Stimulated activated CD4-positive, alpha-beta T cell treated with anti-CD3 and anti-CD28 coated beads, Interleukin-4, amount 100 ng/mL, for 4 hours (primary cell): Measurements from ENCODE around the gene SCYL1.

ENCODE experiments used
- DNase-seq, 2 experiments: peaks; one replicate each; pipeline ENCODE4 v3.0.0-alpha.2; 2020

SCYL1 gene

DNA sequence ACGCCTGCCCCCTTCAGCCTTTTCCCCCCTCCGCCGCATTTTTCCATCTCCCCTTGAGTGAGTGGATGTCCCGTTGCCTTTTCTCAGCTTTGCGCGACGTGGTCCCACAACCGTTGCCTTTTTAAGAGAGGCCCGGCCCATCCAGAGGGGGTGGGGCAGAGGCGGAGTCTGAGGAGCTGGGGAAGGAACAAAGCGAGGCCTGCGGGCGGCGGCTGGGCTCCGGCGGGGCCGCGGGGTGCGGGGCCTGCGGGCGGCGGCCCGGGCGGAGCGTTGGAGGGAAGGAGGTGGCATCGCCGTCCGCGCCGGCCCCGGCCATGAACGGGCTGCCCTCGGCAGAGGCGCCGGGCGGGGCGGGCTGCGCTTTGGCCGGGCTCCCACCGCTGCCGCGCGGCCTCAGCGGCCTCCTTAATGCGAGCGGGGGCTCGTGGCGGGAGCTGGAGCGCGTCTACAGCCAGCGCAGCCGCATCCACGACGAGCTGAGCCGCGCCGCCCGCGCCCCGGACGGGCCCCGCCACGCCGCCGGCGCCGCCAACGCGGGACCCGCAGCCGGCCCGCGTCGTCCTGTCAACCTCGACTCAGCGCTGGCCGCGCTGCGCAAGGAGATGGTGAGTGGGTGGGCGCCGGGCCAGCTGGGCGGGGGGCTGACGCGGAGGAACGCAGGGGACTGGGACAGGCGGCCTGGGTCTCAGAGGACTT is 47.6 kb downstream of the SCYL1 start, which contains the start of gene FAM89B:
FAM89B (plus strand) TSS at position 183 of the 696 bp plus-strand sequence; CDS start at position 315, 132 bp downstream.
- DNase-seq = peak; percentile 84 to 85

DNA sequence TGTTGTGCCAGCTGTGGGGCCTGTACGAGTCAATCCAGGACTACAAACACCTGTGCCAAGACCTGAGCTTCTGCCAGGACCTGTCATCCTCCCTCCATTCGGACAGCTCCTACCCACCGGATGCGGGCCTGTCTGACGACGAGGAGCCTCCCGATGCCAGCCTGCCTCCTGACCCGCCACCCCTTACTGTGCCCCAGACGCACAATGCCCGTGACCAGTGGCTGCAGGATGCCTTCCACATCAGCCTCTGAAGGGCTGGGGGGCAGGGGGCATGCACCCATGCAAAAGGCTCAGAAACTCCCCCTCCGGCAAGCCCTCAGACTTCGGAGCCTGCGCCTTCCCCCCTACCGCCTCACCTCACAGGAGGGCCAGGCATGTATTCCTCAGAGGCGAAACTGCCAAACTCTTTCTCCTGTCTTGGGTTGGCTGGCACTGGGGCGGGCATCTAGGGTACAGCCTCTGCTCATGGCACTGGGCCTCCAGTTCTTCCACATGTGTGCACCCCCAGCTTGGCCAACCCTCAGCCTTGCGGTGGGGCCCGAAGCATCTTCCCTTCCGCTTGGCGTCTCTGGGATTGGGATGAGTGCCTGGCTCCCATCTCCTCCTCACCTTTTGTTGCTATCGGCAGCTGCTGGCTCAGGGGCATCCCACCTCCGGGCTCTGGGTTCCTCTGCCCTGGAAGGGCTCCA is 48.7 kb downstream of the SCYL1 start:
- no peak for DNase-seq

DNA sequence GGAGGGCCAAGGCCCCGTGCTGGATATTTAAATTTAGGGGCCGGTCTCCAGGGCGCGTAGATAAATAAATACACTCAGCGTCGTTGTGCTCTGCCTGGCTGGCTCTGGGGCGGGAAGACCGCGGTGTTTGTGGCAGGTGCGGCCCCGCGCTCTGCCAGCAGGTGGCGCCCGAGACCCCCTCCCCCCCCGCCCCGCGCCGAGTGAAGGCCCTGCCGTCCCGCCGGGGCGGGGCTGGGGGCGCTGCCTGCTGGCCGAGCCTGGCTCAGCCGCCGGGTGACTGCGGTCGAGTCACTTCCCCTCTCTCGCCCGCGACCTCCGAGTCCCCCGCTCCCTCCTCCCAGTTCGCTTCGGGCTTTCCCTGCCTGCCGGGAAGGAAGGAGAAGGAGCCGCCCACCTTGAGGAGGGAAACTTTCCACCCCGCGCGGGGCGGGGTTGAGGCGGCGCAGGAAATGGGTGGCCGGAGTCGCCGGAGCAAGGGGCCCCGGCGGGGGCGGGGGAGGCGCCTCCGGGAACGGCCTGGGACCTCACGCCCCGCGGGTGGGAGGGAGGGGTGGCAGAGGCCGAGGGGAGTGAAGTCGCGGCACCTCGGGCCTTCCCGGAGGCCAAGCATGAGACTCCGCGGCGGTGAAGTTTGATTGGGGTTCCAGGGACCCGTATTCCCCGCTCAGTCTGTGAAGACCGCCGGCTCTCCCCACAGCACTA is 49.4 kb downstream of the SCYL1 start:
- DNase-seq = peak; percentile 81 to 86

DNA sequence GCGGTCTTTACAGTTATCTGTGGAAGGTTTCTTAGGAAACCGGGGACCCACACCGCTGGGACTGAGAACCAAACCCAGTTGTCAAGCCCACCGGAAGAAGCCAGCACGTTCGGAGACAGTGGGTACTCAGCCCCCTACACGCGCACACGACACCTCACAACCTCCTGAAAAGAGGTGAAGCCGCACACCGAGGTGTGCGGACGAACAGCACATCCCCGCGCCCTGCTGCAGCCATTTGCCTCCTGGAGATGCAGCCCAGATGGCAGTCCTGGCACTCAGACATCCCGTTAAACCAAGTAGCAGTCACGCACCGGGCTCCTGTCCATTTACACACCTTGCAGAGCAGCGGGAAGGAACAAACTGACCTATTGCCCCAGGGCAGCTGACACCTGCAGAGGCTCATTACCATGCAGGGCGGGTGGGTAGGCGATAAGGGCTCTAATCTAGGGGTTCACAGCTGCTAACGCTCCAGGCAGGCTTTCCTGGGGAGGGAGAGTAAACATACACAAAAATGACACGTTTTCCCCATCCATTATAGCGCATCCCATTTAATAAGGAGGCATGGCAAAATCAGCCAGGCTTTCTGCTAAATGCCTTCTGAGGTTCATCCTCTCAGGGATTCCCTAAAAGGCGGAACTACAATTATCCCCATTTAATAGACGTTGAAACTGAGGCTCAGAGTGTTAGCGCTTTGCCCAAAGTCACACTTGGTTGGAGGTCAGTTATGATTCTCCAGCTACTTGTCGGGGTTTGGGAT is 50.1 kb downstream of the SCYL1 start:
- DNase-seq = no peak

DNA sequence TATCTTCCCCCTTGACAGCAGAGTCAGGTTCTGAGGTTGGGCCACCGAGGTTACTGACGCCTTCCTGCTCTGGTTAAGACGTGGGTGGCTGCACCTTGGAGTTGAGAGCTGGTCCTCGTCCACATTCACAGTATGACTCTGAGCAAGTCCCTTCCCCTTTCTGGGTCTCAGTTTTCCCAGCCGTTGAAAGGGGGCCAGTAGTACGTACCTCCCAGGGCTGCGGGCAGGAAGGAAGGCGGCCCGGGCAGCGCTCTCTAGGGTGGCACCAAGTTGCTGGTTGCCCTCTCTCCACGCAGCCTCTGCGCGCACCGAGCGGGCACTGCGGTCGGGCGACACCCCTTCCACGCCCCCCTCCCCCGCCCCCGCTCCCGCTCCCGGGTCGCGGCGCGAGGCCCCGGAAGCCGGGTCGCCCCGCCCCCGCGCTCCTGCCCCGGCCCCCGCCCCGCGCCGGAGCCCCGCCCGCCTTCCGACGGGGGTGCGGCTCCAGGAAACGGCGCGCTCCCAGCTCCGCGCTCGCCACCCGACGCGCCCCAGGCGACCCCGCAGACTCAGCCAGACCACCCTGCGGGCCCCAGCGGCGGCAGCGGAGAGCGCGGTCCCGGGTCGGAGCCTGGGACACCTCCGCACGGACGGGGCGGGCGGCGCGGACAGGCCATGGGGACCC is 50.8 kb downstream of the SCYL1 start, which contains the start of gene EHBP1L1:
EHBP1L1 (plus strand) TSS at position 486 of the 664 bp plus-strand sequence. CDS start 250 bp downstream, outside the sequence.
- DNase-seq = peak; percentile 73 to 77

DNA sequence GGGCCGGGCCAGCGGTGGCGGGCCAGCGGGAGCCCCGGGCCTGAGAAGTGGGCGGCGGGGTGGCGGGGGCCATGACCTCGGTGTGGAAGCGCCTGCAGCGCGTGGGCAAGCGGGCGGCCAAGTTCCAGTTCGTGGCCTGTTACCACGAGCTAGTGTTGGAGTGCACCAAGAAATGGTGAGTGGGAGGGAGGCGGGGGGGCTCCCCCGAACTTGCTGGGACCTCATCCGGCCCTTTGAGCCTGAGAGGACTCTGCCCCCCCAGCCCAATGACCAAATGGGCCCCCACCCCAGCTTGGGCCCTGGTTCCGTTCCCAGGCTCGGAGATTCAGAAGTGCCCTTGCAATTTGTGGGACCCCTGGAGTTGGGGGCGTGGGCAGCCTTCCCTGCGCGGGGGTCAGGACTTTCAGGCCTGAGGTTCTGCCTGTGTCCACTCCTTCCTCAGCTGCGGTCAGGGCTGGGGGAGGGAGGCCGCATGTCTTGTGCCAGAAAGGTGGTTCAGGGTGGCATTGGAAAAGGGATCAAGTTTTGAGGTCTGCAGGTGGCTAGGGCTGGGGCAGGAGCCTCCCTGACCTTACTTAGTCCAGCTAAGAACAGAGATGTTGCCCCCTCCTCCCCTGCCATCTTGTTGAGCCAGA is 51.5 kb downstream of the SCYL1 start:
- no peak for DNase-seq

DNA sequence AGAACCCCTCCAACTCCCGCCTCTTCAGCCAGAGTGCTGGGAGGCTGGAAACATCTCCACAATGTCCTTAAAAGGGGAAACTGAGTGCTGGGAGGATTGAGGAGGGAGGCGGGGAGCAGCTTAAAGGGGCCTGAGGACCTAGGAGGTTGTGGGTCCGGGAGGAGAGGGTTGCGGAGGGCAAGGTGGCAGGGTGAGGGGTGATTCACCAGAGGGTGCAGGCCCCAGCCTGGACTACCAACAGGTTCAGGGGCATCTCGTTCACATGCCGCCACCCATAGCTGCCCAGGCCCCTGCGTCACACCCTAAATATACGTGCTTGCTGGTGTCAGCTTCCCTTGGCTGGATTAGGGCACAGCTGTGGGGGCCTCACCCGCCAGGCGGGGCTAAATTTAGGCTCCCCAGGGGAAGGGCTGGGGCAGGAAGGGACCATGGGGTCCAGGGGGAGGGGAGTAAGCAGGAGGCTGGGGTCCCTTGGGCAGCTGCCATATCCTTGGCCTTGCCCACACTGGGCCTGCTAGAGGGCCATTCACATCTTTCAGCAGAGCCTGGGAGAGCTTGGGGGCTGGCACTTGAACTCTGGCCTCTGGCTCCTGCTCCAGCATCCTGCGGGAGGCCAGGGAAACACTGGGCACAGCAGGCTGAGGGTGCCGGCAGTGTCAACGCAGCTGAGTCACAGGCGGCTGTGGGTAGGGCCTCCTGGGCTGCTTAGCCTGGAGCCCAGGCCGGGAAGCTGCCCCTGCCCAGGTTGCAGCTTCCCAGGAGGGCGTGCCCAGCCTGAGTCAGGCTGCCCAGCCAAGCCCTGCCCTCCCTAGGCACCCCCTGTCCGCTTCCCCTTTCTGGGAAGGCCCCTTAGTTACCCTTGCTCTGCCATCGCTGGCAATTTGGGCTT is 52.2 kb downstream of the SCYL1 start:
- DNase-seq = no peak

DNA sequence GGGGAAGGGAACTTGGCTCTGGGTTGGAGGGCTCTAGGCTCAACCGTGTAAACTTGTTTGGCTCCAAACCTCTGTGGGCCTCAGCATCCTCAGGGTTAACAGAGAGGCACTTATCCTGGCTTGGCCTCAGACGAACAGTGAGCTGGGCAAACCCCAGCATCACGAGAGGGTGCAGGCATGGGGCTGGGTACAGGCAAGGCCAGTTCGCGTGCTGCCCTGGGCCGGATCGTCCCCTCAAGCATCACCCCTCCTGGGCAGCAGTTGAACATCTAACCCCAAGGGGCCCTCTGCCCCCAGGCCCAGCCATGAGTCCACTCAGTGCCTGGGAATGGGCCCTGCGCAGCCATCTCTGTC is 52.9 kb downstream of the SCYL1 start:
- no peak for DNase-seq

DNA sequence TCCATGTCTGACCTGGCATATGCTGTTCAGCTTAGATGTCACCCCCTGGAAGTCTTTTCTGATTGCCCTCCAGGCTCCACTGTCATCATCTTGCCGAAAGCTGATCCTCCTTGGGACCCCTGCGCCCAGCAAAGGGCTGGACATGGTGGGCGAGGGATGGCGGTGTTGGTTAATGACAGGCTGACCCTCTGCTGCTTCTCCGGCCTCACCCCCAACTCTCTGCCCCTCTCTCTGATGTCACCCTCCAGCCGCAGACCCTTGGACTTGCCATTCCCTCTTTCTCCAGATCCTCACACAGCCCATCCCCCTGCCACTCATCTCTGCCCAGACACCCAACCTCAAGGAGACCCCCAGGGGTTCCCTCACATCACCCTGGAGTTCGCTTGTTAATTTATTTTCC is 53.3 kb downstream of the SCYL1 start:
- DNase-seq = no peak

DNA sequence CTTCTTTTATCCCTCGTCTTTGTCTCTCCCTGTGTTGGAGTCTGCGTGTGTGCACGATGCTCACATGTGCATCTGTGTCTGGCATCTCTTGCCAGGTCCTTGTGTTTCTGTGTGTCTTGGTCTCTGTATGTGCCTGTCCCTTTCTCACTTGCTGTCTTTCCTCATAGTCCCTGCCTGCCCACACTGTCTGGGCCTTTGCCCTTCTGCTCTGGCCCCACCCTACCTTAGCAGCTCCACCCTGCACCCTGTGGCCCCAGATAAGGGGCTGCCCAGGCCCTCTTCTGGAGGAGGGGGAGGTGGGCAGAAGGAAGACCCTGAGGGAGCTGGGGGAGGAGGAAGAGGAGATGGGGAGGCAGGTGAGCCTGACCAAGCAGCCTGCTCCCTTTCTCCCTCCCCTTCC is 53.8 kb downstream of the SCYL1 start:
- no peak for DNase-seq

DNA sequence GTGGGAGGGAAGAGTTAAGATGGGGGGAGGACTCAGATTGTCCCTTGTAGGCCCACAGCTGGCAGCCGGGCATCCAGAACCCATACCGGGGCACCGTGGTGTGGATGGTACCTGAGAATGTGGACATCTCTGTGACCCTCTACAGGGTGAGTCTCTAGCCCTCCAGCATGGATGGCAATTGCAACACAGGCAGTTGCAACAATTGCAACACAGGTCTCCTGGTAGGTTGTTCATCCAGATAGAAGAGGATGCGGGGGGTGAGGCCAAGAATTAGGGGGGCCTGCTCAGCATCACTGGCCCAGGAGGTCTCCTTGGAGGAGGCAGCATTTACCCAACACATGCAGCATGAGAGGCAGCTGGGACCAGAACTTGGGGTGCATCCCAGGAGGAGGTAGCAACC is 54.4 kb downstream of the SCYL1 start:
- DNase-seq = no peak

DNA sequence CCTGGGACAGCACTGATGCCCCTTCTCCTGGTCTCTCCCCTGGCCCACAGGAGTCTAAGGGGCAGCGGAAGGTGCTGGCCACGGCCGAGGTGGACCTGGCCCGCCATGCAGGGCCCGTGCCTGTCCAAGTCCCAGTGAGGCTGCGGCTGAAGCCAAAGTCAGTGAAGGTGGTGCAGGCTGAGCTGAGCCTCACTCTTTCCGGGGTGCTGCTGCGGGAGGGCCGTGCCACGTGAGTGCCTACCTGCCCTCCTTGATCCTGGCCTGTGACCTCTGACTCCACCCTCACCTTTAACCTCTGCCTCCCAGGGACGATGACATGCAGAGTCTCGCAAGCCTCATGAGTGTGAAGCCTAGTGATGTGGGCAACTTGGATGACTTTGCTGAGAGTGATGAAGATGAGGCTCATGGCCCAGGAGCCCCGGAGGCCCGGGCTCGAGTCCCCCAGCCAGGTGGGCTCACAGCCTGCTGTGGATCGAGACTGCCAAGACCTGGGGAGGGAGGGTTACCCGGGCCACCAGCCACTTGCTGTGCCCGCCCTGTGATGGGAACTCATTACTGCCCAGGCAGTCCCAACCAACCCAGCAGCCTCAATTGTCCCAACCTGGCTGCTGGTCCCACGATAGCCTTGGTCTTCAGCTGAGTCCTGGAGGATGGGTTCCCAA is 55.3 kb downstream of the SCYL1 start:
- no peak for DNase-seq

DNA sequence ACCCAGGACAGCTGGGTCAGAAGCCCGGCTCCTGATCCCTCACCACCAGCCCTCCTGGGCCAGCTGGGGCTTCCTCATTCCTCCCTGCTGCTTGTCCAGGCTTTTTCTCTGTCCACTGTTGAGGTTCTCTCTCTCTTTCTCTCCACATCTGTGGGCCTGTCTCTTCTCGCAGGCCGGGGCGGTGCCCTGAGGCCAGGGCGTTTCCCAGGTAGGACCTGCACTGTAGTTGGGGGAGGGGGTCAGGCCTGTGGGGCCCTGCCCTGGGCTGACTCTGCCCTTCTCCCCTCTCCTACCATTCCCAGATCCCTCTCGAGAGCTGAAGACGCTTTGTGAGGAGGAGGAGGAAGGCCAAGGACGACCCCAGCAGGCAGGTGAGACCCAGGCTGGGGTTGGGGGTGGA is 55.9 kb downstream of the SCYL1 start:
- no peak for DNase-seq

DNA sequence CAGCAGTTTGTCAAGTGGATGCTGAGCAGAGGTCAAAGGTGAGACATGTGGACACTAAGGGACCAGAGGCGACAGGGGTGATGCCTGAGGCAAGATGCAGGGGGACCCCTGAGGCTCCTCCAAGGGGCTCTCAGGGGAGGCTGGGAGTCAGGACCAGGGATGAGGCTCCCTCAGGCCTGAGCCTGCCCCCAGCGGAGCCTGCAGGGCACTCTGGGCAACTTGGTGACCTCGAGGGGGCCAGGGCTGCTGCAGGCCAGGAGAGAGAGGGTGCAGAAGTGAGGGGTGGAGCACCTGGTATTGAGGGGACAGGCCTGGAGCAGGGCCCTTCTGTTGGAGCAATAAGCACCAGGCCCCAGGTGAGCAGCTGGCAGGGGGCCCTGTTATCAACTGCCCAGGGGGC is 57.0 kb downstream of the SCYL1 start:
- no peak for DNase-seq

DNA sequence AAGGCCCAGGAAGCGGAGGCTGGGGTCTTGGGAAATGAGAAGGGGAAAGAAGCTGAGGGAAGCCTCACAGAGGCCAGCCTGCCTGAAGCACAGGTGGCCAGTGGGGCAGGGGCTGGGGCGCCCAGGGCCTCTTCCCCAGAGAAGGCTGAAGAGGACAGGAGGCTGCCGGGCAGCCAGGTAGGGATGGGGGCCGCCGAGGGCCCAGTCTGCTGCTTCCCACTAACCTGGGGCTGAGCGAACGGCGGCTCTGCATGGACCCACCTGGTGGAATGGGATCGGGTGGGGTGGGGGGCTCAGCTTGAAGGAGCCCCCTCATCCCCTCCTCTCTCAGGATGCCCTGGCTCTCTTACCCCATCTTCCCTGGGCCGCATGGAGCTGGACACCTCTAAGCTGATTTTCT is 58.7 kb downstream of the SCYL1 start:
- DNase-seq = no peak

DNA sequence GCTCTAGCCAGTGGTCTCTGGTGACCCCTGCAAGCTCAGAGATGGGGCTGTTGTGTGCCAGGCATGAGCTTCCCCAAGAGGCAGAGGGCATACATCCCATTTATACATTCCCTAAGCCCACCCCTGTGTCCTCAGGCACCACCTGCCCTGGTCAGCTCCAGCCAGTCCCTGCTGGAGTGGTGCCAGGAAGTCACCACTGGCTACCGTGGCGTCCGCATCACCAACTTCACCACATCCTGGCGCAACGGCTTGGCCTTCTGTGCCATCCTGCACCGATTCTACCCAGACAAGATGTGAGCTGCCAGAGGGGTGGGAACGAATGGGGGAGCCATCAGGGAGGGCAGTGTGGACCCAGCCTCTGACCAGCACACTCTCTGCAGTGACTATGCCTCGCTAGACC is 59.2 kb downstream of the SCYL1 start:
- DNase-seq = no peak

DNA sequence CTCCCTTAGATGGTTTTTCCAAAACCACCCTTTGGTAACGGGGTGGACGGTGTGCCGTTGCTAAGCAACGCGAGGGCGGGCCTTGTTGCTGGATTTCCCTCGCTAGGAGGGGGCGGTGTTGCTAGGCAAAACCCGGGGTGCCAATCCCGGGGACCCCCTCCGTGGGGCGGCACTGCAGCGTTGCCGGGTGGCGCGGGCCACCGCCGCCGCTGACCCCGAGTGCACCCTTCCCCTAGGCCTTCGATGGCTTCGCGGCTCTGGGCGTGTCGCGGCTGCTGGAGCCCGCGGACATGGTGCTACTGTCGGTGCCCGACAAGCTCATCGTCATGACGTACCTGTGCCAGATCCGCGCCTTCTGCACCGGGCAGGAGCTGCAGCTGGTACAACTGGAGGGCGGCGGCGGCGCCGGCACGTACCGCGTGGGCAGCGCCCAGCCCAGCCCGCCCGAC is 59.9 kb downstream of the SCYL1 start:
- no peak for DNase-seq

DNA sequence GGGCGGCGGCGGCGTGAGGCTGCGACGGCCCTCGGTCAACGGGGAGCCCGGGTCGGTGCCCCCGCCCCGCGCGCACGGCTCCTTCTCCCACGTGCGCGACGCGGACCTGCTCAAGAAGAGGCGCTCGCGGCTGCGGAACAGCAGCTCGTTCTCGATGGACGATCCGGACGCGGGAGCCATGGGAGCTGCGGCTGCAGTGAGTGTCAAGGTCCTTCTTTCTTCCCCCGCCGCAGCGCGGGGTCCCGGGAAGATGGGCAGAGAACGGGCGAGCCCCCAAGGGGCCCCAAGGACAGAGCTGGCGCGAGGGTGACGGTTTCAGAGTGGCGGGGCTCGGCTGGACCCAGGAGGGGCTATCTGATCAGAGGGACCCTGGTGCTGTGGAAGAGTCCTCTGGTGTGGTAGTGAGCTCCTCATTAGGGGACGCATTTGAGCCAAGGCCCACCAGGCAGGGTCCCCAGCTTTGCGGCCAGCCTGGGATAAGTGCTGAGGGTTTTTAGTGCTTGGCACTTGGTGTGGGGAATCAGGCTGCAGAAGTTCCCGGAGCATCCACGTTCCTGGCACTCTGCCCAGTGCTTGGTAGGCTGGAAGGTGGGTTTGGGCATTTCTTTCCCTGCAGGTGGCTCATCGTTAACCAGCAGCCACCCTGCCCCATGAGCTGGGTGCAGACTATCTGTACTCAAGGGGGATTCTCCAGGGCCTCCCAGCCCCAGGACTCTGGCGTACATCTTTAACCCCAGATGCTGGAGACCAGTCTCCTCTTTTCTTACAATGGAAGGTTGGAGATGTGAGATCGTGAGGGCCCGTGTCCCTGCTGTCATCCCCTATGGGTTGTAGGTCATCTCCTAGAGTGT is 60.7 kb downstream of the SCYL1 start:
- DNase-seq = no peak

DNA sequence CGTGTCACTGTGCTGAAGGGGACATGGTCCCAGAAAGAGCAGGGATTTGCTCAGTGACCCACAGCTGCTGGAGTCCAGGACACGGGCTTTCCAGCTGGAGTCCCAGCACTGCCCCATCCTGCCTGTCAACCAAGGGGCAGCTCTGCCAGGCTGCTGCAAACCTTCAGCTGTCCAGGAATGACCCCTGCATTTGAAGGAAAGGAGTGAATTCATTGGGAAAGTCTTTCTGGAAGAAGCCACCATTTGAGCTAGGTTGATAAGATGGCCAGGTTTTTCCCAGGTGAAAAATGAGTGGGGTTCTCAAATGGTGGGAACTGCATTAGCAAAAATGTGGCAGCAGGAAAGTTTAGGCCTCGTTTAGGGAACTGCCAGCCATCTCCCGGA is 61.4 kb downstream of the SCYL1 start:
- no peak for DNase-seq
